Testis (tissue), 3 donors: ENCODE data around the gene BASP1. TPM values are rescaled to one million over a fixed set of nuclear protein-coding genes. Genes with fewer than 3 reads are reported as not detected.
"Not testable (repeated sequence)": the region's sequence is repeated elsewhere in the genome, so short reads cannot be mapped to it uniquely, and the experiment has no call there.

Experiments
- DNase-seq: peaks from one replicate; pipeline ENCODE4 v3.0.0-alpha.2; 2019
- H3K27ac ChIP-seq, 2 donors: fragments of 200-600 bp; sonication (generic); one replicate each; pipeline ENCODE4 v1.5.1; 2019
- H3K27me3 ChIP-seq: fragments of 200-600 bp; sonication (generic); one replicate; pipeline ENCODE4 v1.5.1; 2019
- H3K36me3 ChIP-seq: fragments of 200-600 bp; sonication (generic); one replicate; pipeline ENCODE4 v1.5.1; 2017; ENCODE audit warnings: low read depth; ENCODE audit errors: missing control alignments
- H3K4me1 ChIP-seq: fragments of 200-600 bp; sonication (generic); one replicate; pipeline ENCODE4 v1.5.1; 2019
- H3K4me3 ChIP-seq, 2 donors: fragments of 200-600 bp; sonication (generic); one replicate each; pipeline ENCODE4 v1.5.1; 2017 to 2019
- H3K9me3 ChIP-seq: fragments of 200-600 bp; sonication (generic); one replicate; pipeline ENCODE4 v1.5.1; 2017
- POLR2A ChIP-seq: fragments of 450-650 bp; IDR thresholded peaks from one replicate; pipeline ENCODE4 v1.6.1; 2017; ENCODE audit warnings: antibody characterized with exemption, mild to moderate bottlenecking, moderate library complexity
- WGBS, 2 donors: methylation state at CpG; one replicate each; pipeline ENCODE4 v1.1.5; 2018; 5-methylcytosine and 5-hydroxymethylcytosine counted together
- intact Hi-C: fragments of 100-400 bp; cut with DNase I; formaldehyde crosslinking; loops from one replicate; pipeline ENCODE4 v1.15.1; 2023; ENCODE audit warnings: low total_unique reads
- polyA plus RNA-seq: library from polyadenylated mRNA; stranded (reverse); fragments of 350-450 nt; fragmentation: Illumina TruSeq; extraction: RNeasy Lipid Tissue Mini Kit (QIAGEN cat#74804); gene quantifications from one replicate; pipeline ENCODE4 v1.2.3, GENCODE V29; 2014; ENCODE audit warnings: low read depth, low replicate concordance; ENCODE audit not compliant: insufficient read depth
- total RNA-seq, 2 donors: library from RNA; depleted of rRNA; stranded (reverse); fragments of >200 nt; gene quantifications; one replicate each; pipeline ENCODE4 v1.2.3, GENCODE V29; 2016
- TF ChIP-seq, protein P1 (sequence below), 3 experiments: fragments of 450-650 bp in 2 of 3; fragments of 200-600 bp in 1 of 3; sonication (generic) in 1 of 3; IDR thresholded peaks; one replicate each; pipeline ENCODE4 v1.5.1; 2016 to 2019; ENCODE audit warnings: antibody characterized with exemption in 3 of 3, mild to moderate bottlenecking in 2 of 3, moderate library complexity in 1 of 3

BASP1 gene
- total and polyA plus RNA-seq, 3 donors from 2014 or later = 2.1 to 5.6 (median 2.6) TPM

GRCh38 chr5:17309462-17309861 lies 92.0 kb downstream of the BASP1 start:
- no peak overlapping the region for H3K27ac ChIP-seq
- H3K27me3 ChIP-seq = no peaks in the 10 kb centered on the region
- H3K4me3 ChIP-seq = no peak overlapping the region
- no peaks in the 10 kb centered on the region for H3K9me3 ChIP-seq
- 82 to 86% methylated on average over 3 of the region's 3 CpGs for WGBS, 2 donors
- no peak for DNase-seq
- H3K36me3 ChIP-seq = no peaks in the 10 kb centered on the region
- TF ChIP-seq POLR2A = no peak
- TF ChIP-seq, protein P1, sequence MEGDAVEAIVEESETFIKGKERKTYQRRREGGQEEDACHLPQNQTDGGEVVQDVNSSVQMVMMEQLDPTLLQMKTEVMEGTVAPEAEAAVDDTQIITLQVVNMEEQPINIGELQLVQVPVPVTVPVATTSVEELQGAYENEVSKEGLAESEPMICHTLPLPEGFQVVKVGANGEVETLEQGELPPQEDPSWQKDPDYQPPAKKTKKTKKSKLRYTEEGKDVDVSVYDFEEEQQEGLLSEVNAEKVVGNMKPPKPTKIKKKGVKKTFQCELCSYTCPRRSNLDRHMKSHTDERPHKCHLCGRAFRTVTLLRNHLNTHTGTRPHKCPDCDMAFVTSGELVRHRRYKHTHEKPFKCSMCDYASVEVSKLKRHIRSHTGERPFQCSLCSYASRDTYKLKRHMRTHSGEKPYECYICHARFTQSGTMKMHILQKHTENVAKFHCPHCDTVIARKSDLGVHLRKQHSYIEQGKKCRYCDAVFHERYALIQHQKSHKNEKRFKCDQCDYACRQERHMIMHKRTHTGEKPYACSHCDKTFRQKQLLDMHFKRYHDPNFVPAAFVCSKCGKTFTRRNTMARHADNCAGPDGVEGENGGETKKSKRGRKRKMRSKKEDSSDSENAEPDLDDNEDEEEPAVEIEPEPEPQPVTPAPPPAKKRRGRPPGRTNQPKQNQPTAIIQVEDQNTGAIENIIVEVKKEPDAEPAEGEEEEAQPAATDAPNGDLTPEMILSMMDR (IDR thresholded peaks at IDR 0.05) = no peak
- H3K4me1 ChIP-seq = no peaks in the 10 kb centered on the region
- intact Hi-C loops = no loop called here

GRCh38 chr5:17310502-17310901 lies 93.1 kb downstream of the BASP1 start:
- DNase-seq, H3K36me3 ChIP-seq, H3K4me1 ChIP-seq, H3K27ac ChIP-seq, H3K9me3 ChIP-seq, intact Hi-C loops, H3K27me3 ChIP-seq: not testable (repeated sequence)
- peak overlapping the region in 1 of 2 donors; percentile 29 for H3K4me3 ChIP-seq
- 80 to 82% methylated on average over 4 of the region's 4 CpGs for WGBS, 2 donors

GRCh38 chr5:17311811-17312210 lies 94.4 kb downstream of the BASP1 start:
- intact Hi-C loops, DNase-seq, H3K36me3 ChIP-seq, H3K27ac ChIP-seq, H3K4me1 ChIP-seq, H3K27me3 ChIP-seq, H3K9me3 ChIP-seq: not testable (repeated sequence)
- WGBS, 2 donors = 70 to 87% methylated on average over 13 to 30 of the region's 31 CpGs
- peak overlapping the region; percentile 26 to 29 for H3K4me3 ChIP-seq

GRCh38 chr5:17312358-17312757 lies 94.9 kb downstream of the BASP1 start:
- Histone ChIP-seq H3K27me3 (no peaks in the 10 kb centered on the region), H3K4me1 (no peaks in the 10 kb centered on the region), H3K9me3 (no peaks in the 10 kb centered on the region), H3K27ac (no peak overlapping the region), H3K36me3 (no peaks in the 10 kb centered on the region), H3K4me3 (peak overlapping the region in 1 of 2 donors; percentile 29)
- no peak for DNase-seq
- intact Hi-C loops = no loop called here
- WGBS, 2 donors = 49 to 53% methylated on average over 4 of the region's 4 CpGs
- TF ChIP-seq, protein P1 (IDR thresholded peaks at IDR 0.05) = no peak
- TF ChIP-seq POLR2A = no peak

DNA sequence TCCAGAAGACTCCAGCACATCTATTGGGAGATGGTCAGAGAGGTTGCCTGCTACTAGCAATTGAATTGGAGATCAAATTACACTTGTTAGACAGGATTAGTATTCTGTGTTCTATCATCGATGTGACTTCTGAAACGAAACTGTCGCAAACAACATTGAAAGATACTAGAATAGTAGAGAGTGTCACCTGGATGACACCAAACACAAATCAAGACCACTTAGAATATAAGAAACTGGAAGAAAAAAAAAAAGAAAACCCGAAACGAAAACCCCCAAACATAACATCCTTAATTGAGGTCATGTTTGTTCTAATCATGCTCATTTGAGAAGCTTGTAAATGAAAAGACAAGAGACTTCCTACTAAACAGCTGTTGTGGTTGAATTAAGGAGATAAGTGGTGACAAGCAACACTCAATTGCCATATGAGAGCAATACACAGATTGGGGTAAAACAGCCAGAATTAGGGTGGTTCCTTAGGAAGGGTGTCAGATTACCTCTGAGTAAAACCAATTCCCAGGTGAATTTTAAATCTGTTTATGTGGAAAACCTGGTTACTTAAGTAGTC lies 97.6 kb downstream of the BASP1 start:
- no peaks in the 10 kb centered on the region for H3K9me3 ChIP-seq
- TF ChIP-seq POLR2A = no peak
- TF ChIP-seq, protein P1 (IDR thresholded peaks at IDR 0.05) = no peak
- H3K36me3 ChIP-seq = no peaks in the 10 kb centered on the region
- H3K4me3 ChIP-seq = no peak overlapping the region
- H3K4me1 ChIP-seq = no peaks in the 10 kb centered on the region
- 53 to 60% methylated on average over 5 of the region's 5 CpGs for WGBS, 2 donors
- no peak overlapping the region for H3K27ac ChIP-seq
- H3K27me3 ChIP-seq = no peaks in the 10 kb centered on the region
- no peak for DNase-seq
- intact Hi-C loops = no loop called here

- DNase-seq = no peak
- intact Hi-C loops = no loop called here
- no peak for TF ChIP-seq POLR2A
- 79 to 80% methylated on average over 11 of the region's 11 CpGs for WGBS, 2 donors
- Histone ChIP-seq H3K27ac (no peak overlapping the region), H3K9me3 (no peaks in the 10 kb centered on the region), H3K36me3 (no peaks in the 10 kb centered on the region), H3K4me1 (no peaks in the 10 kb centered on the region), H3K4me3 (no peak overlapping the region), H3K27me3 (no peaks in the 10 kb centered on the region)
These were observed 98.3 kb downstream of the BASP1 start for GRCh38 chr5:17315710-17316221.
